ENCODE results near the gene APMAP. TPM values are rescaled to one million over a fixed set of nuclear protein-coding genes. Genes with fewer than 3 reads are reported as not detected.

The APMAP gene
- total RNA-seq, 1 donor from 2014 or later, result 56.8 TPM

DNA sequence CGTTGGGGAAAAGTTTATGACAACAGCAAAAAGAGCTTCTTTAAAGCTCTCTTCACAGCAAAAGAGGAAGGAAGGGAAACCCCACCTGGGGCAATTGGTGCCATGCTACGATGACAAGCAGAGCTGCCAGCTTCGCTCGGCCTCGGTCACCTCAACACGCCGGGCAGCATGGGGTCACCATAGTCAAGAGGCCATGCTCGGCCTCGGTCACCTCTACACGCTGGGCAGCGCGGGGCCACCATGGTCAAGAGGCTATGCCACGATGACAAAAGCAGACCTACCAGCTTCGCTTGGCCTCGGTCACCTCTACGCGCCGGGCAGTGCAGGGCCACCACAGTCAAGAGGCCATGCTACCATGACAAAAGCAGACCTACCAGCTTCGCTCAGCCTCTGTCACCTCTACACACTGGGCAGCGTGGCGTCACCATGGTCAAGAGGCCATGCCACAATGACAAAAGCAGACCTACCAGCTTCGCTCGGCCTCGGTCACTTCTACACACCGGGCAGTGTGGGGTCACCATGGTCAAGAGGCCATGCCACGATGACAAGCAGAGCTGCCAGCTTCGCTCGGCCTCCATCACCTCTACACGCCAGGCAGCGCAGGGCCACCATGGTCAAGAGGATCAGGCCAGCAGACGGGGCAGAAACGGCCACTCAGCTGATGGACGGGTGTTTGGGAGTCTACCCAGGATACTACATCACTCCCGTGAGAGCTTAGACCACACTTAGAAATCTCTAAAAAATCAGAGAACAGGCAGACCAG, 12.1 kb downstream of the APMAP start:
- DNase-seq, result no peak
- peaks cover 32% of the 10 kb centered on the region for H3K4me1 Mint-ChIP-seq

DNA sequence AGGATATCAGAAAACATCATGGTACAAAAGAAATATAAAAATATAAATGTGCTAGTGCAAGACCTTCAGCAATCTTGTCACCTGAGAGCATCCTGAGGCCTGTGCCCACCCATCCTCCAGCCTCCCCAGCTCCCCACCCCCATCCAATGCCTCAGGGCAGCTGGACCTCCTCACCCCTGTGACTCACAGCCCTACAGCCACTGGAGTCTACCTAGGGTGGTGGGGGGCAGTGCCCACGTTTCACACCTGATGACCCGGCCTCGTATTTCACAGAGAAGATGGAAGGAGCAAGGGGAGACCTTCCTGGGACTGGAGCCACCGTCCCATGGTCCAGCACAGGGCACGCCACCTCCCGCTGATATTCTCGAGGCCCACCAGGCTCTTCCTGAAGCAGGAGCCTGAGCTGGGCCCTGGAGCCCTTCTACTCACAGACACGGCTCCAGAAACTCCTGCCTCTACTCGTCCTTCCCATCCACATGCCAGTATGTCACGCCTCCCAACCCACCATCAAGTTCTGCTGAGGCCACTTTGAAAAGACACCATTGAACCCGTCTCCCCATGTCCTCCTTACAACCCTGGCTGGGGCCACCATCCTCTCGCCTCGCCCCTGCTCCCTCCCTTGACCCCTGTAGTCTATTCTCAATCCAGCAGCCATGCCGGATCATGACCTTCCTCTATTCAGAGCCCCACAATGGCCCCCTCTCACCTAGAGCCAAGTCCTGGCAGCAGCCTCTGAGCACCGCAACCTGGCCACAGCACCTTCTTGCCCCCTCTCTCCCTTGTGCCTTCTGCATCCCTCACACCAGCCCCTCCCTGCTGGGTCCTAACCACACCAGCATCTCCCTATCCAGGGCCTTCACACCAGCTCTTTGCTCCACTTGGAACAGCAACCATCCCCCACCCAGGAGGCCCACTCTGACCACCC, 13.3 kb downstream of the APMAP start:
- no peak overlapping the region for H3K4me3 Mint-ChIP-seq
- H3K27ac Mint-ChIP-seq, result peak overlapping the region; percentile 41
- DNase-seq, result no peak
- H3K27me3 Mint-ChIP-seq, result no peaks in the 10 kb centered on the region
- peaks cover 24% of the 10 kb centered on the region for H3K4me1 Mint-ChIP-seq
- intact Hi-C loops (cut with micrococcal nuclease), result no loop called here
- peaks cover 20% of the 10 kb centered on the region for H3K9me3 Mint-ChIP-seq
- H3K36me3 Mint-ChIP-seq (ENCODE audit: low read depth), result peaks cover 91% of the 10 kb centered on the region

More for the DNA sequence above, 12.1 kb downstream of the APMAP start:
- Mint-ChIP-seq H3K27ac (peak overlapping the region; percentile 32), H3K27me3 (no peaks in the 10 kb centered on the region), H3K9me3 (peaks cover 14% of the 10 kb centered on the region), H3K36me3 (ENCODE audit: low read depth) (peaks cover 82% of the 10 kb centered on the region), H3K4me3 (no peak overlapping the region)
- intact Hi-C loops (cut with micrococcal nuclease), result no loop called here

GRCh38 chr20:24978513-24978912, 14.0 kb downstream of the APMAP start:
- DNase-seq, result no peak
- Mint-ChIP-seq H3K27ac (no peak overlapping the region), H3K4me1 (peaks cover 21% of the 10 kb centered on the region), H3K27me3 (no peaks in the 10 kb centered on the region), H3K4me3 (no peak overlapping the region), H3K36me3 (ENCODE audit: low read depth) (peaks cover 93% of the 10 kb centered on the region), H3K9me3 (peaks cover 20% of the 10 kb centered on the region)
- intact Hi-C loops (cut with micrococcal nuclease), result no loop called here

GRCh38 chr20:24977797-24978196, 14.8 kb downstream of the APMAP start:
- Mint-ChIP-seq H3K9me3 (peaks cover 20% of the 10 kb centered on the region), H3K27ac (no peak overlapping the region), H3K4me1 (peaks cover 20% of the 10 kb centered on the region), H3K36me3 (ENCODE audit: low read depth) (peaks cover 92% of the 10 kb centered on the region), H3K27me3 (no peaks in the 10 kb centered on the region), H3K4me3 (no peak overlapping the region)
- intact Hi-C loops (cut with micrococcal nuclease), result no loop called here
- no peak for DNase-seq

- peaks cover 20% of the 10 kb centered on the region for H3K9me3 Mint-ChIP-seq
- no peak overlapping the region for H3K4me3 Mint-ChIP-seq
- H3K4me1 Mint-ChIP-seq, result peaks cover 16% of the 10 kb centered on the region
- no peak for DNase-seq
- H3K27me3 Mint-ChIP-seq, result no peaks in the 10 kb centered on the region
- intact Hi-C loops (cut with micrococcal nuclease), result no loop called here
- no peak overlapping the region for H3K27ac Mint-ChIP-seq
- peaks cover 91% of the 10 kb centered on the region for H3K36me3 Mint-ChIP-seq (ENCODE audit: low read depth)
These were observed 15.2 kb downstream of the APMAP start for GRCh38 chr20:24977336-24977735.

GRCh38 chr20:24972341-24972740, 20.2 kb downstream of the APMAP start:
- H3K27ac Mint-ChIP-seq, result no peak overlapping the region
- peaks cover 79% of the 10 kb centered on the region for H3K36me3 Mint-ChIP-seq (ENCODE audit: low read depth)
- H3K27me3 Mint-ChIP-seq, result no peaks in the 10 kb centered on the region
- H3K4me3 Mint-ChIP-seq, result no peak overlapping the region
- peaks cover 3% of the 10 kb centered on the region for H3K4me1 Mint-ChIP-seq
- H3K9me3 Mint-ChIP-seq, result peaks cover 17% of the 10 kb centered on the region
- no peak for DNase-seq
- intact Hi-C loops (cut with micrococcal nuclease), result no loop called here

GRCh38 chr20:24971376-24972101, 21.0 kb downstream of the APMAP start:
- peaks cover 2% of the 10 kb centered on the region for H3K4me1 Mint-ChIP-seq

DNA sequence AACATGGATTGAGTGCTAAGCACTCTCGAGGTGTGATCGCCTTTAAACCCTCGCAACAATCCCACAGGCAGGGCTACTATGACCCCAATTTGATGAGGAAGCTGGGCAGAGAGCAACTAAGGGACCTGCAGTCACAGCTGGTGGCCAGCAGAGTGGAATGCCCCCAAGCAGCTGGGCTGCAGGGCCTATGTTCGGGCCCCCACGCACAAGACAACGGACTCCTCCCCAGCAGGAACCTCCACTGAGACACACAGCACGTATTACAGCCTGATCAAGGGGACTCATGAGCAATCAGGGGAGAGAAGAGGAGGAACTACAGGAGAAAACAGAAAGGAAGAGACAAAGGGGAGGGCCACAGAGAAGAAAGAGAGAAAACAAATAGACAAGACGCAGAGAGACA, 21.8 kb downstream of the APMAP start:
- Mint-ChIP-seq H3K36me3 (ENCODE audit: low read depth) (peaks cover 74% of the 10 kb centered on the region), H3K9me3 (peaks cover 6% of the 10 kb centered on the region), H3K4me3 (no peak overlapping the region), H3K27me3 (no peaks in the 10 kb centered on the region), H3K4me1 (peaks cover 5% of the 10 kb centered on the region), H3K27ac (no peak overlapping the region)
- no peak for DNase-seq
- intact Hi-C loops (cut with micrococcal nuclease), result no loop called here

More at GRCh38 chr20:24971376-24972101, 21.0 kb downstream of the APMAP start:
- Mint-ChIP-seq H3K36me3 (ENCODE audit: low read depth) (peaks cover 74% of the 10 kb centered on the region), H3K27me3 (no peaks in the 10 kb centered on the region), H3K27ac (no peak overlapping the region), H3K9me3 (peaks cover 13% of the 10 kb centered on the region), H3K4me3 (no peak overlapping the region)
- intact Hi-C loops (cut with micrococcal nuclease), result no loop called here
- DNase-seq, result no peak

DNA sequence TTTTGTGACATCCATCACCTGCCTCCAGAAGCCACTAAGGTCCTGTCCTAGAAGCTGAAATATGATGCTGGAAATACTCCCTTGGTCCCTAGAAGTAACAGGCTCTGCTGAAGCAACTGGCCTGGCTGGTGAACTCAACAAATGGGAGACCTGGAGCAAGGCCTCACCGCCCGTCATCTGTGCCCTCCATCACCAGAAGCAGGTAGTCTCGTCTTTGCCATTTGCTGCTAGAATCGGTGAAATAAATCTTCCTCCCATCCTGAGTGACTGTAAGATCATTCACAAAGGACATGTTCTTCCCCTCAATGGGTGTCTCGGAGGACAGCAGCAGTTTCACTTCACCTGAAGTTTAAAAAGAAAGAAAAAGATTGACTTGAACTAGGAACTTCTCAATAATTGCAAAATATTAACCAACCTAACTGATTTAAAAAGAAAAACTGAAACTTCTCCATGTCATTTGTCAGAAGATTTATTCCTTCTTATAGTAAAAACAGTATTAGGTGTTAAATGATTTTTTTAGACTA, 22.5 kb downstream of the APMAP start:
- no peaks in the 10 kb centered on the region for H3K27me3 Mint-ChIP-seq
- H3K4me1 Mint-ChIP-seq, result peaks cover 6% of the 10 kb centered on the region
- H3K4me3 Mint-ChIP-seq, result no peak overlapping the region
- intact Hi-C loops (cut with micrococcal nuclease), result no loop called here
- H3K36me3 Mint-ChIP-seq (ENCODE audit: low read depth), result peaks cover 74% of the 10 kb centered on the region
- no peak overlapping the region for H3K27ac Mint-ChIP-seq
- DNase-seq, result no peak
- H3K9me3 Mint-ChIP-seq, result peaks cover 5% of the 10 kb centered on the region

DNA sequence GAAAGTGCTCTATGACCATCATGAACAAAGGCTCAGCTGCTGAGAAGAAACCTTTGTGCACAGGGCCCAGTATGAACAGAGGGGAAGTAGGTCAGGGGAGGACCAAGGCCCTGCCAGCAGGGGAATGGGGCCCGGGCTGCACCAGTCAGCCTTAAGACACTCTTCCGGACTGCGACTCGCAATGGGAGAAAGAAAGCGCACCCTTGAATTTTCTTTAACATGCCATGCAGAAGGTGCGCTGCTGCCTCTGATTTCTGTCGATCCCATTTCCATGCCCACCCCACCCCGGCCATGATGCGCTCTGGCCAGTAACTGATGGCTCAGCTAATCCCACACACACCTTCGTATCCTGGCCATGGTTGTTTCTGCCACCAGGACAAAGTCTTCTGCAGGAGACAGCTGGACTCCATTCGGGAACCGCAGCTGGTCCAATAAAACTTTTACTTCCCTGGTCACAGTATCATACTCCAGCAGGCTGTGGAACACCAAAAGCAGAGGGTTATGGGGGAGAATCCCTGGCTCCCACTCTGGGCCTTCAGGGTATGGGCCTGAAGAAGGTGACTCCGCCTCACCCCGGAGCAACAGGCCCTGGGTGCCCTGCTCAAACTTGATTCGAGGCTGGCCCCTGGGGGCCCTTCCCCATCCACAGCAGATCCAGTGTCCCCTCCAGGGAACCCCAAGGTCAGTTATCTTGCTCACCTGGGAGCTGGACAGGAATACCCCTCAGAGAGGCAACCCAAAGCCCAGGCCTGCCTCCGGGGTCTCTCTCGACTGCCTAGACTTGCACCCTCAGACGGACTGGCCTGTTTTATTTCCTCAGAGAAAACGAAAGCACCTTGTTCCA, 23.1 kb downstream of the APMAP start:
- peaks cover 73% of the 10 kb centered on the region for H3K36me3 Mint-ChIP-seq (ENCODE audit: low read depth)
- H3K27ac Mint-ChIP-seq, result no peak overlapping the region
- H3K27me3 Mint-ChIP-seq, result no peaks in the 10 kb centered on the region
- intact Hi-C loops (cut with micrococcal nuclease), result no loop called here
- peaks cover 12% of the 10 kb centered on the region for H3K4me1 Mint-ChIP-seq
- H3K4me3 Mint-ChIP-seq, result no peak overlapping the region
- no peak for DNase-seq
- H3K9me3 Mint-ChIP-seq, result no peaks in the 10 kb centered on the region

DNA sequence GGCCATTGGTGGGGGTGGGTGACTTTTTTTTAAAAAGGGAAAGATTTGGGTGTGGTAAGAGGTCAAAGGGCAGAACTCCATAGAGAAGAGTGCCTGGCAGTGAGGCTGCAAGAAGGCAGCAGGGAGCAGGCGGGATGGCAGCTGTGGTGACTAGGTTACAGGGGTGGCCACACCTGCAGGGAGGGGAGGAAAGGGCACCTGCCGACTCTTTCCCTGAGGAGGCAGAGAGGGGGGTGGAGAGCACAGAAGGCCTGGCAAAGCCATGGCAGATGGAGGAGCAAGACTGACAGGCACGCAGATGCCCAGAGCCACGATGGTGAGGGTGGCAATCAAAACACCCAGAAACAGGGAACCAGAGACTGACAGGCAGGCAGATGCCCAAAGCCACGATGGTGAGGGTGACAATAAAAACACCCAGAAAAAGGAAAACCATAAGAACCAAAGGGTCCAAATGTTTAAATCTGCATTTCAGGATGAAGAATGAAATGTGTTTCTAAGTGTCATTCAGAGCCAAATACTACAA, 24.2 kb downstream of the APMAP start:
- Mint-ChIP-seq H3K9me3 (no peaks in the 10 kb centered on the region), H3K27ac (peak overlapping the region; percentile 62), H3K36me3 (ENCODE audit: low read depth) (peaks cover 71% of the 10 kb centered on the region), H3K27me3 (no peaks in the 10 kb centered on the region), H3K4me3 (no peak overlapping the region), H3K4me1 (peaks cover 16% of the 10 kb centered on the region)
- no peak for DNase-seq
- intact Hi-C loops (cut with micrococcal nuclease), result no loop called here

- Mint-ChIP-seq H3K27ac (no peak overlapping the region), H3K4me1 (peaks cover 16% of the 10 kb centered on the region), H3K27me3 (no peaks in the 10 kb centered on the region), H3K9me3 (no peaks in the 10 kb centered on the region), H3K36me3 (ENCODE audit: low read depth) (peaks cover 78% of the 10 kb centered on the region), H3K4me3 (no peak overlapping the region)
- intact Hi-C loops (cut with micrococcal nuclease), result no loop called here
- DNase-seq, result no peak
These were observed 26.1 kb downstream of the APMAP start for GRCh38 chr20:24966317-24967012.

All from activated CD4-positive, alpha-beta T cell treated with anti-CD3 and anti-CD28 coated beads, Interleukin-2, amount 10 ng/mL, durations not matched to agents 24 days and 14 days (primary cell).